Measurements from ENCODE around the gene JDP2.
A peak's percentile ranks its signal among the peaks of the same experiment; 100 is the strongest.

The JDP2 gene

GRCh38 chr14:75399843-75400775, 27.7 kb upstream of the JDP2 start:
- Mint-ChIP-seq H3K27ac (peak overlapping the region; percentile 37), H3K4me1 (ENCODE audit: low read depth) (peaks cover 28% of the 10 kb centered on the region), H3K27me3 (ENCODE audit: low read depth) (peaks cover 33% of the 10 kb centered on the region), H3K4me3 (no peak overlapping the region), H3K36me3 (ENCODE audit: low read depth) (no peaks in the 10 kb centered on the region), H3K9me3 (peaks cover 6% of the 10 kb centered on the region)

GRCh38 chr14:75401361-75401760, 26.5 kb upstream of the JDP2 start:
- Mint-ChIP-seq H3K27me3 (ENCODE audit: low read depth) (peaks cover 29% of the 10 kb centered on the region), H3K4me3 (no peak overlapping the region), H3K9me3 (peaks cover 6% of the 10 kb centered on the region), H3K27ac (peak overlapping the region; percentile 37), H3K36me3 (ENCODE audit: low read depth) (no peaks in the 10 kb centered on the region), H3K4me1 (ENCODE audit: low read depth) (peaks cover 28% of the 10 kb centered on the region)

DNA sequence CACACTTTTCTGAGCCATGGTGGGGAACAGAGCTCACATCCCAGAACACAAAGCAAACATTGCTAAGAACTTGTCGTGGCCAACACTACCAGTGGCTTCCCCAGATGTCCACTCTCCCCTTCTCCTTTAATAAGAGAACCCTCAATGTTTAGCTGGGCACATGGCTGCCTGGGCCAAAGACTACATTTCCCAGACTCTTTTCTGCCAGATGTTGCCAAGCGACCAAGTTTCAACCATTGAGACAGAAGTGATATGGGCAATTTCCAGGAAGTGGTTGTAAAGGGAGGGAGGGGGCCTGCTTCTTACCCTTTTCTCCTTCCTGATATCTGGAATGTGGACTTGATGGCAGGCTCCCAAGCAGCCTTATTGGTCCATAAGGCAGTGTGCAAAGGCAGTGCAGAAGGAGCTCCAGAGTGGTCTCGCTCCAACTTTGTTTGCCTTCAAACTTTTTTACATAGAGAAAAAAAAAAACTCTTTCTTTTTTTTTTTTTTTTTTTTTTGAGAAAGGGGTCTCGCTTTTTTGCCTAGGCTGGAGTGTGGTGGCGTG, 24.9 kb upstream of the JDP2 start:
- Mint-ChIP-seq H3K27me3 (ENCODE audit: low read depth) (peaks cover 24% of the 10 kb centered on the region), H3K4me1 (ENCODE audit: low read depth) (peaks cover 27% of the 10 kb centered on the region), H3K4me3 (no peak overlapping the region), H3K27ac (no peak overlapping the region), H3K9me3 (peaks cover 6% of the 10 kb centered on the region), H3K36me3 (ENCODE audit: low read depth) (no peaks in the 10 kb centered on the region)

DNA sequence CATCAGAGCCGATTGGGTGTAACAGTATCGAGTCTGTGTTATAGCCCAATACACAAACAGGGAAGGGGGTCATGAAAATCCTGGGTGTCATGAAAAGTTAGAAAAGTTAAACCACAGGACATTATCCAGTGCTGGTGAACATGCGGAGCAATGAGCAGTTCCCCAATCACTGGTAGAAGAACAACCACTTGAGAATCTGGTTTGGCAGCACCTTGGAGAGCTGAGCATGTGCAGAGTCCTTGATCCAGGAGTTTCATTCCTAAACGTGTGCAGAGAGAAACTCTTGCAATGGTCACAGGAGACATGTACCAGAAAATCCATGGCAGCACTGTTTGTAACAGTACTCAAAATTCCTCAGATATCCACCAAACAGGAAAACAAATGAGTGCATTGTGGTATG, 23.0 kb upstream of the JDP2 start:
- no peak overlapping the region for H3K27ac Mint-ChIP-seq
- no peak overlapping the region for H3K4me3 Mint-ChIP-seq
- H3K36me3 Mint-ChIP-seq (ENCODE audit: low read depth): no peaks in the 10 kb centered on the region
- peaks cover 23% of the 10 kb centered on the region for H3K27me3 Mint-ChIP-seq (ENCODE audit: low read depth)
- H3K9me3 Mint-ChIP-seq: no peaks in the 10 kb centered on the region
- peaks cover 24% of the 10 kb centered on the region for H3K4me1 Mint-ChIP-seq (ENCODE audit: low read depth)

GRCh38 chr14:75406102-75406501, 21.7 kb upstream of the JDP2 start:
- Mint-ChIP-seq H3K9me3 (no peaks in the 10 kb centered on the region), H3K36me3 (ENCODE audit: low read depth) (no peaks in the 10 kb centered on the region), H3K27ac (no peak overlapping the region), H3K27me3 (ENCODE audit: low read depth) (peaks cover 23% of the 10 kb centered on the region), H3K4me3 (no peak overlapping the region), H3K4me1 (ENCODE audit: low read depth) (peaks cover 12% of the 10 kb centered on the region)

- no peak overlapping the region for H3K27ac Mint-ChIP-seq
- H3K27me3 Mint-ChIP-seq (ENCODE audit: low read depth): peaks cover 25% of the 10 kb centered on the region
- H3K4me1 Mint-ChIP-seq (ENCODE audit: low read depth): peaks cover 6% of the 10 kb centered on the region
- H3K36me3 Mint-ChIP-seq (ENCODE audit: low read depth): no peaks in the 10 kb centered on the region
- H3K4me3 Mint-ChIP-seq: no peak overlapping the region
- H3K9me3 Mint-ChIP-seq: no peaks in the 10 kb centered on the region
Measured at GRCh38 chr14:75406856-75407255, 21.0 kb upstream of the JDP2 start.

- Mint-ChIP-seq H3K4me1 (ENCODE audit: low read depth) (peaks cover 2% of the 10 kb centered on the region), H3K9me3 (no peaks in the 10 kb centered on the region), H3K36me3 (ENCODE audit: low read depth) (no peaks in the 10 kb centered on the region), H3K27me3 (ENCODE audit: low read depth) (peaks cover 25% of the 10 kb centered on the region), H3K27ac (no peak overlapping the region), H3K4me3 (no peak overlapping the region)
Measured at GRCh38 chr14:75409316-75410205, 18.3 kb upstream of the JDP2 start.

- peaks cover 2% of the 10 kb centered on the region for H3K4me1 Mint-ChIP-seq (ENCODE audit: low read depth)
- H3K36me3 Mint-ChIP-seq (ENCODE audit: low read depth): no peaks in the 10 kb centered on the region
- no peak overlapping the region for H3K27ac Mint-ChIP-seq
- no peaks in the 10 kb centered on the region for H3K9me3 Mint-ChIP-seq
- peaks cover 17% of the 10 kb centered on the region for H3K27me3 Mint-ChIP-seq (ENCODE audit: low read depth)
- no peak overlapping the region for H3K4me3 Mint-ChIP-seq
Measured at GRCh38 chr14:75411214-75411540, 16.6 kb upstream of the JDP2 start.

GRCh38 chr14:75413013-75413412, 14.8 kb upstream of the JDP2 start:
- no peak overlapping the region for H3K27ac Mint-ChIP-seq
- no peaks in the 10 kb centered on the region for H3K36me3 Mint-ChIP-seq (ENCODE audit: low read depth)
- H3K4me1 Mint-ChIP-seq (ENCODE audit: low read depth): peaks cover 4% of the 10 kb centered on the region

GRCh38 chr14:75417674-75418073, 10.1 kb upstream of the JDP2 start:
- peaks cover 31% of the 10 kb centered on the region for H3K4me1 Mint-ChIP-seq (ENCODE audit: low read depth)
- H3K36me3 Mint-ChIP-seq (ENCODE audit: low read depth): peaks cover 2% of the 10 kb centered on the region
- H3K27ac Mint-ChIP-seq: no peak overlapping the region
- no peaks in the 10 kb centered on the region for H3K9me3 Mint-ChIP-seq
- no peak overlapping the region for H3K4me3 Mint-ChIP-seq
- peaks cover 5% of the 10 kb centered on the region for H3K27me3 Mint-ChIP-seq (ENCODE audit: low read depth)

More at GRCh38 chr14:75413013-75413412, 14.8 kb upstream of the JDP2 start:
- no peaks in the 10 kb centered on the region for H3K9me3 Mint-ChIP-seq
- H3K4me3 Mint-ChIP-seq: no peak overlapping the region
- peaks cover 11% of the 10 kb centered on the region for H3K27me3 Mint-ChIP-seq (ENCODE audit: low read depth)

- Mint-ChIP-seq H3K9me3 (peaks cover 4% of the 10 kb centered on the region), H3K27me3 (ENCODE audit: low read depth) (no peaks in the 10 kb centered on the region), H3K36me3 (ENCODE audit: low read depth) (peaks cover 2% of the 10 kb centered on the region), H3K27ac (peak overlapping the region; percentile 82), H3K4me3 (peak overlapping the region; percentile 77), H3K4me1 (ENCODE audit: low read depth) (peaks cover 36% of the 10 kb centered on the region)
Measured at GRCh38 chr14:75418850-75419768, 8.7 kb upstream of the JDP2 start.

GRCh38 chr14:75422169-75422568, 5.7 kb upstream of the JDP2 start:
- H3K4me3 Mint-ChIP-seq: no peak overlapping the region
- peaks cover 48% of the 10 kb centered on the region for H3K4me1 Mint-ChIP-seq (ENCODE audit: low read depth)
- peak overlapping the region; percentile 29 for H3K27ac Mint-ChIP-seq
- no peaks in the 10 kb centered on the region for H3K27me3 Mint-ChIP-seq (ENCODE audit: low read depth)
- peaks cover 5% of the 10 kb centered on the region for H3K36me3 Mint-ChIP-seq (ENCODE audit: low read depth)
- peaks cover 9% of the 10 kb centered on the region for H3K9me3 Mint-ChIP-seq

DNA sequence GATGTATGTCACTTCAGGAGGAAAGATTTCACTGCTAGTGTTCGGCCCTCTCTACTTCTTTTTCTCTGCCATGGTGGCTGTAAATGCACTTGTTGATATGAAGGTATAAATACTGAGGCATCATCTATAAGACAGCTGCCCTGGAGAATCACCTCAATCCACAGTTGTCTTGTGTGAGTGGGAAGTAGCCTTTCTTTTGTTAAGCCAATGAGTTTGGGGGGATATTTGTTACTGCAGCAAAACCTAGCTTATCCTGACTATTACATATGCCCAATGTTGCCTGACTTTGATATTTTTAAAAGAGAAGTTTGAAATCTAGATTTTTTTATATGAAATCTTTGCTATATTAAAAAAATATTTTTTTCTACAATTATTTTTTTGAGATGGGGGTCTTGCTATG, 3.3 kb upstream of the JDP2 start:
- Mint-ChIP-seq H3K4me3 (no peak overlapping the region), H3K4me1 (ENCODE audit: low read depth) (peaks cover 36% of the 10 kb centered on the region), H3K27ac (no peak overlapping the region), H3K36me3 (ENCODE audit: low read depth) (peaks cover 5% of the 10 kb centered on the region), H3K9me3 (peaks cover 9% of the 10 kb centered on the region), H3K27me3 (ENCODE audit: low read depth) (peaks cover 10% of the 10 kb centered on the region)

GRCh38 chr14:75425446-75425845, 2.4 kb upstream of the JDP2 start:
- Mint-ChIP-seq H3K36me3 (ENCODE audit: low read depth) (peaks cover 5% of the 10 kb centered on the region), H3K27me3 (ENCODE audit: low read depth) (peaks cover 12% of the 10 kb centered on the region), H3K27ac (no peak overlapping the region), H3K9me3 (peaks cover 9% of the 10 kb centered on the region), H3K4me3 (no peak overlapping the region), H3K4me1 (ENCODE audit: low read depth) (peaks cover 31% of the 10 kb centered on the region)
